ENCODE data around the gene CELF1.

- TF ChIP-seq POLR2A (IDR thresholded peaks at IDR 0.05; ENCODE audit: low read depth) (no peak), CTCF (IDR thresholded peaks at IDR 0.05) (peak in 1 of 3 experiments; percentile 5)
Measured at GRCh38 chr11:47553406-47553743, 443 bp upstream of the CELF1 start.

Data from esophagus muscularis mucosa (tissue), 3 donors.